H1 (cell line): ENCODE measurements around the gene RGL1. TPM values are rescaled to one million over a fixed set of nuclear protein-coding genes. Genes with fewer than 3 reads are reported as not detected.

Experiments used
- CTCF ChIA-PET: fragments of 300-600 bp; sonication (Branson Sonifier 250); formaldehyde crosslinking; loops from one replicate; lab custom pipeline; 2021; ENCODE audit not compliant: partially characterized antibody; lab: Charles Lee
- POLR2A ChIA-PET: fragments of 300-600 bp; sonication (Branson Sonifier 250); formaldehyde crosslinking; loops from one replicate; lab custom pipeline; 2021; ENCODE audit warnings: inconsistent platforms; ENCODE audit not compliant: partially characterized antibody; lab: Charles Lee
- DNase-seq, 2 experiments: peaks; one replicate each; pipeline versions ENCODE4 v3.0.0 to v3.0.0-alpha.2; 2010 to 2022; ENCODE audit warnings: low spot score in 2 of 2, low read depth in 1 of 2, mixed read lengths in 1 of 2
- FAIRE-seq: peaks from 2 replicates; lab custom pipeline; 2011; peaks lifted over from hg19 to GRCh38; lab: Jason Lieb, UNC
- H2AFZ ChIP-seq: 2 replicates; pipeline ENCODE4 v1.8.1; 2012; ENCODE audit warnings: low read length, inconsistent platforms
- H2AK5ac ChIP-seq: 2 replicates; pipeline ENCODE4 v1.6.1; 2013; ENCODE audit warnings: low read depth, low read length
- H2BK120ac ChIP-seq: replicated peaks from 2 replicates; pipeline ENCODE3; 2013; ENCODE audit warnings: low read depth, low read length, inconsistent platforms
- H2BK12ac ChIP-seq: 2 replicates; pipeline ENCODE4 v1.6.1; 2013; ENCODE audit warnings: low read depth, low read length
- H2BK15ac ChIP-seq: 2 replicates; pipeline ENCODE4 v1.6.1; 2013; ENCODE audit warnings: low read length
- H2BK20ac ChIP-seq: 2 replicates; pipeline ENCODE4 v1.6.1; 2013; ENCODE audit warnings: low read length
- H2BK5ac ChIP-seq: 2 replicates; pipeline ENCODE4 v1.6.1; 2013; ENCODE audit warnings: low read depth, low read length
- H3K14ac ChIP-seq: 2 replicates; pipeline ENCODE4 v1.6.1; 2013; ENCODE audit warnings: inconsistent platforms; ENCODE audit not compliant: insufficient read length
- H3K18ac ChIP-seq: 2 replicates; pipeline ENCODE4 v1.6.1; 2013; ENCODE audit warnings: low read length; ENCODE audit errors: extremely low read depth
- H3K23ac ChIP-seq: 2 replicates; pipeline ENCODE4 v1.6.1; 2013; ENCODE audit warnings: inconsistent platforms; ENCODE audit not compliant: insufficient read length
- H3K23me2 ChIP-seq: 2 replicates; pipeline ENCODE4 v1.6.1; 2013; ENCODE audit warnings: low read depth, low read length
- H3K27ac ChIP-seq: 2 replicates; pipeline ENCODE4 v1.6.1; 2011; ENCODE audit warnings: low read depth, low read length, inconsistent platforms
- H3K27me3 ChIP-seq, 4 experiments: replicated peaks in 1 of 4; 1 replicate in 1 of 4; 2 replicates in 3 of 4; pipeline versions ENCODE4 v1.6.1 to v1.8.1; 2011 to 2013; ENCODE audit warnings: low read length in 3 of 4, mild to moderate bottlenecking in 3 of 4, inconsistent platforms in 2 of 4, mixed read lengths in 2 of 4, moderate library complexity in 1 of 4; ENCODE audit not compliant: control insufficient read depth in 3 of 4, insufficient read depth in 3 of 4; ENCODE audit errors: extremely low read depth in 1 of 4
- H3K36me3 ChIP-seq, 4 experiments: 2 replicates each; pipeline versions ENCODE4 v1.6.1 to v1.8.1; 2011 to 2013; ENCODE audit warnings: mild to moderate bottlenecking in 4 of 4, low read length in 3 of 4, moderate library complexity in 2 of 4, control low read depth in 1 of 4, inconsistent platforms in 1 of 4; ENCODE audit not compliant: insufficient read depth in 4 of 4, control insufficient read depth in 2 of 4
- H3K4ac ChIP-seq: replicated peaks from 2 replicates; pipeline ENCODE3; 2013; ENCODE audit warnings: low read length, low read depth, mixed read lengths, inconsistent platforms; ENCODE audit not compliant: insufficient read length
- H3K4me1 ChIP-seq, 4 experiments: replicated peaks in 1 of 4; 1 replicate in 1 of 4; 2 replicates in 3 of 4; pipeline versions ENCODE4 v1.6.1 to v1.8.1; 2011 to 2013; ENCODE audit warnings: low read length in 3 of 4, inconsistent platforms in 2 of 4, mixed read lengths in 1 of 4; ENCODE audit not compliant: insufficient read depth in 4 of 4, control insufficient read depth in 3 of 4
- H3K4me2 ChIP-seq, 2 experiments: 2 replicates each; pipeline versions ENCODE4 v1.6.1 to v1.8.1; 2011 to 2013; ENCODE audit warnings: low read depth in 2 of 2, low read length in 2 of 2, control low read depth in 1 of 2, inconsistent platforms in 1 of 2, mild to moderate bottlenecking in 1 of 2; ENCODE audit not compliant: insufficient read depth in 1 of 2
- H3K4me3 ChIP-seq, 4 experiments: fragments of 200-600, 300-600 bp in 1 of 4; sonication (generic), shearing (Covaris generic), sonication (Bioruptor Twin) in 1 of 4; 2 replicates each; pipeline versions ENCODE4 v1.5.1 to v1.8.1; 2011 to 2016; ENCODE audit warnings: low read length in 4 of 4, low read depth in 3 of 4, control low read depth in 2 of 4, inconsistent platforms in 2 of 4, mild to moderate bottlenecking in 2 of 4, mixed read lengths in 1 of 4, moderate library complexity in 1 of 4; ENCODE audit not compliant: insufficient read depth in 2 of 4; ENCODE audit errors: extremely low read depth in 1 of 4
- H3K56ac ChIP-seq: replicated peaks from 2 replicates; pipeline ENCODE3; 2013; ENCODE audit warnings: low read depth, mild to moderate bottlenecking, mixed read lengths, low read length, inconsistent platforms; ENCODE audit not compliant: insufficient read length
- H3K79me1 ChIP-seq: 2 replicates; pipeline ENCODE4 v1.6.1; 2013; ENCODE audit warnings: low read depth, low read length, control low read depth
- H3K79me2 ChIP-seq, 2 experiments: 2 replicates each; pipeline versions ENCODE4 v1.6.1 to v1.8.1; 2012 to 2013; ENCODE audit warnings: low read length in 2 of 2, mild to moderate bottlenecking in 2 of 2, inconsistent platforms in 1 of 2; ENCODE audit not compliant: insufficient read depth in 2 of 2, control insufficient read depth in 1 of 2
- H3K9ac ChIP-seq, 4 experiments: replicated peaks in 1 of 4; 1 replicate in 1 of 4; 2 replicates in 3 of 4; pipeline versions ENCODE4 v1.6.1 to v1.8.1; 2011 to 2013; ENCODE audit warnings: low read depth in 3 of 4, low read length in 3 of 4, control low read depth in 2 of 4, mild to moderate bottlenecking in 2 of 4, moderate library complexity in 2 of 4, inconsistent platforms in 1 of 4; ENCODE audit errors: extremely low read depth in 1 of 4
- H3K9me3 ChIP-seq, 2 experiments: 2 replicates each; pipeline versions ENCODE4 v1.6.1 to v1.8.1; 2012 to 2013; ENCODE audit warnings: mild to moderate bottlenecking in 2 of 2, moderate library complexity in 2 of 2, control low read depth in 1 of 2, inconsistent platforms in 1 of 2, low read depth in 1 of 2, low read length in 1 of 2, mixed read lengths in 1 of 2; ENCODE audit not compliant: insufficient read depth in 2 of 2
- H4K20me1 ChIP-seq, 2 experiments: replicated peaks in 1 of 2; 2 replicates each; pipeline versions ENCODE3 to v1.8.1; 2011 to 2013; ENCODE audit warnings: inconsistent platforms in 2 of 2, low read length in 2 of 2, mild to moderate bottlenecking in 1 of 2; ENCODE audit not compliant: insufficient read depth in 2 of 2, control insufficient read depth in 1 of 2
- H4K5ac ChIP-seq: 2 replicates; pipeline ENCODE4 v1.6.1; 2013; ENCODE audit warnings: low read length, low read depth, mixed read lengths, inconsistent platforms; ENCODE audit not compliant: insufficient read length
- H4K8ac ChIP-seq: 2 replicates; pipeline ENCODE4 v1.8.0; 2013; ENCODE audit warnings: mild to moderate bottlenecking, moderate library complexity, low read length, inconsistent platforms; ENCODE audit not compliant: insufficient read depth; ENCODE audit errors: extremely low read depth
- H4K91ac ChIP-seq: replicated peaks from 2 replicates; pipeline ENCODE3; 2013; ENCODE audit warnings: low read length, mixed read lengths, inconsistent platforms; ENCODE audit not compliant: insufficient read length
- ASH2L ChIP-seq: fragments of 200-600, 300-600 bp; sonication (generic); IDR thresholded peaks from one replicate; pipeline ENCODE4 v1.7.1; 2017; ENCODE audit warnings: low read length
- CEBPB ChIP-seq: IDR thresholded peaks from 2 replicates; pipeline ENCODE4 v1.6.1; 2012; ENCODE audit warnings: low read depth, low read length
- EP300 ChIP-seq, 2 experiments: IDR thresholded peaks; 1 replicate in 1 of 2; 2 replicates in 1 of 2; pipeline ENCODE4 v1.6.1; 2011 to 2012; ENCODE audit warnings: low read depth in 2 of 2, low read length in 2 of 2, mild to moderate bottlenecking in 2 of 2, borderline replicate concordance in 1 of 2, inconsistent platforms in 1 of 2, moderate library complexity in 1 of 2
- EZH2 ChIP-seq: fragments of 200-600 bp; sonication (generic); IDR thresholded peaks from 2 replicates; pipeline ENCODE4 v1.7.1; 2012; ENCODE audit warnings: low read depth, mild to moderate bottlenecking, moderate library complexity, low read length, inconsistent platforms; ENCODE audit not compliant: severe bottlenecking
- KDM1A ChIP-seq: fragments of 200-600, 300-600 bp; sonication (generic); IDR thresholded peaks from 2 replicates; pipeline ENCODE4 v1.7.1; 2016; ENCODE audit warnings: mild to moderate bottlenecking, low read length, borderline replicate concordance
- MAFK ChIP-seq: IDR thresholded peaks from 2 replicates; pipeline ENCODE4 v1.6.1; 2012; ENCODE audit warnings: low read depth, mild to moderate bottlenecking, improper control_type of control experiment, low read length
- PHF8 ChIP-seq: fragments of 200-600 bp; sonication (generic); conservative IDR thresholded peaks from 2 replicates; pipeline ENCODE4 v1.7.1; 2012; ENCODE audit warnings: low read depth, mild to moderate bottlenecking, inconsistent platforms, low read length, moderate library complexity
- RXRA ChIP-seq: IDR thresholded peaks from 2 replicates; pipeline ENCODE4 v1.6.1; 2011; ENCODE audit warnings: low read depth, mild to moderate bottlenecking, low read length, moderate library complexity; ENCODE audit not compliant: insufficient read depth
- SAP30 ChIP-seq: fragments of 300-600 bp; sonication (generic); IDR thresholded peaks from 2 replicates; pipeline ENCODE4 v1.7.1; 2012; ENCODE audit warnings: low read length, moderate library complexity, mild to moderate bottlenecking, inconsistent platforms; ENCODE audit not compliant: insufficient read depth, insufficient replicate concordance
- SIN3A ChIP-seq, 2 experiments: IDR thresholded peaks in 1 of 2; conservative IDR thresholded peaks in 1 of 2; 2 replicates each; pipeline ENCODE4 v1.6.1; 2011 to 2012; ENCODE audit warnings: low read length in 2 of 2, improper control_type of control experiment in 1 of 2, low read depth in 1 of 2, mild to moderate bottlenecking in 1 of 2
- SRF ChIP-seq: IDR thresholded peaks from 2 replicates; pipeline ENCODE4 v1.6.1; 2011; ENCODE audit warnings: mild to moderate bottlenecking, low read depth, low read length, moderate library complexity
- WGBS, 2 experiments: shearing (Covaris generic) in 1 of 2; methylation state at CpG; one replicate each; pipeline versions ENCODE4 v1.1.6 to v1.1.7; 2013 to 2015; ENCODE audit warnings: low lambda C conversion rate in 2 of 2, mixed read lengths in 2 of 2, inconsistent platforms in 1 of 2, low coverage in 1 of 2, missing lambda C conversion rate in 1 of 2; ENCODE audit not compliant: insufficient replicate concordance in 2 of 2, insufficient coverage in 1 of 2, insufficient read length in 1 of 2; ENCODE audit errors: extremely low coverage in 1 of 2, missing lambda C conversion rate in 1 of 2; 5-methylcytosine and 5-hydroxymethylcytosine counted together
- polyA plus RNA-seq, 7 experiments: library from polyadenylated mRNA; depleted of rRNA in 3 of 7; stranded (reverse) in 5 of 7; unstranded in 2 of 7; fragments of >200 nt in 5 of 7; fragments of 200-250 nt in 2 of 7; gene quantifications; 1 replicate in 5 of 7; 2 replicates in 1 of 7; 4 replicates in 1 of 7; pipeline versions ENCODE4 v1.2.1 to v1.2.3, GENCODE V29; 2011 to 2013; ENCODE audit warnings: missing spikeins in 2 of 7, mixed read lengths in 2 of 7
- total RNA-seq: library from RNA; stranded (reverse); fragmentation: NEBNext Ultra II Directional; extraction: Animal tissue kit (Norgen Biotek cat#: 25700); gene quantifications from 2 replicates; pipeline ENCODE4 v1.2.1, GENCODE V29; 2021

Gene RGL1
- total and polyA plus RNA-seq, 2 of the 8 experiments (the other 6 are each of a cell fraction or from before 2014, with no cell fraction given) = 0.98 to 2.4 TPM

GRCh38 chr1:183905508-183906113 lies 100.7 kb downstream of the RGL1 start:
- no peak for FAIRE-seq
- H4K91ac ChIP-seq = no peak overlapping the region
- no peak overlapping the region for H2BK12ac ChIP-seq
- no peak overlapping the region for H2BK120ac ChIP-seq
- no peak overlapping the region for H4K5ac ChIP-seq
- H4K20me1 ChIP-seq = no peaks in the 10 kb centered on the region
- H3K56ac ChIP-seq = no peak overlapping the region
- H3K27ac ChIP-seq = no peak overlapping the region
- no peak overlapping the region for H3K4me2 ChIP-seq
- H2BK20ac ChIP-seq = no peak overlapping the region
- H3K18ac ChIP-seq = no peak overlapping the region
- H3K14ac ChIP-seq = no peak overlapping the region
- H3K9ac ChIP-seq = no peak overlapping the region
- WGBS, 2 experiments = 94% methylated on average over 6 of the region's 6 CpGs; no CpG with 5 or more reads in 1 of the 2 experiments
- no peak overlapping the region for H3K23ac ChIP-seq
- no peaks in the 10 kb centered on the region for H3K27me3 ChIP-seq
- H2AFZ ChIP-seq = no peak overlapping the region
- no peak overlapping the region for H2BK5ac ChIP-seq
- DNase-seq = no peak
- H3K79me2 ChIP-seq = no peaks in the 10 kb centered on the region
- no peak overlapping the region for H2BK15ac ChIP-seq
- CTCF ChIA-PET = interaction anchor here (0.6 to 2.7 kb wide), 3 partner anchors 10 to 475 kb away, joined by 3 to 13 read pairs (median 4); no protein-coding TSS in a partner anchor
- H3K4me1 ChIP-seq = no peaks in the 10 kb centered on the region
- POLR2A ChIA-PET = interaction anchor here (1.5 kb wide), 1 partner anchor 13 kb away, joined by 4 read pairs; no protein-coding TSS in a partner anchor
- H3K36me3 ChIP-seq = no peaks in the 10 kb centered on the region
- H3K23me2 ChIP-seq = no peaks in the 10 kb centered on the region
- H3K79me1 ChIP-seq = no peaks in the 10 kb centered on the region
- no peak overlapping the region for H4K8ac ChIP-seq
- H3K9me3 ChIP-seq = no peaks in the 10 kb centered on the region
- H3K4me3 ChIP-seq = no peak overlapping the region
- no peak overlapping the region for H2AK5ac ChIP-seq
- H3K4ac ChIP-seq = no peak overlapping the region
- TF ChIP-seq ASH2L (no peak), SRF (no peak), PHF8 (no peak), MAFK (no peak), RXRA (no peak), CEBPB (no peak), KDM1A (no peak), EZH2 (no peak), EP300 (IDR thresholded peaks at IDR 0.05; ENCODE audit: borderline replicate concordance in 1 of 2, low read depth in 2 of 2, low read length in 2 of 2) (no peak), SAP30 (no peak), SIN3A (conservative IDR thresholded peaks at IDR 0.05 in 1 of 2, IDR thresholded peaks at IDR 0.05 in 1 of 2; ENCODE audit: low read depth in 1 of 2, low read length in 2 of 2) (no peak)
